ENCODE data around the gene PECR.
"Not testable (repeated sequence)": the region's sequence is repeated elsewhere in the genome, so short reads cannot be mapped to it uniquely, and the experiment has no call there.

PECR gene

DNA sequence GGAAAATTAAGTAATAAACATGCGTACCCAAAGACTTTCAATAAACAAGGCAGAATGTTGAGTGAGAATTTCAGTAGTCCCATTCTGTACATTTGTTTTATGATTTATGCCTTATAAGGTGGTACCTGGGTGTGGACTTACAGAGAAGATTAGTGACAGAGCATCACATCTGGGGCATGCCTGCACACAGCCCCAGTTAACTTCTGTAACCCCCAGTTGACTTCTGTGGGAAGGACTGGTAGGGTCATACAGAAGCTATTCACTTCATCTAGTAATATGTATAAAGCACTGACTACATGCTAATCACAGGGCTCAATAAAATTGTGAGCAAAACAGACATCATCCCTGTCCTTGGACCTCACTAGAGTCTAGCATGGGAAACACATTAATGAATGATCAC is 84.4 kb downstream of the PECR start:
- DNase-seq = no peak

DNA sequence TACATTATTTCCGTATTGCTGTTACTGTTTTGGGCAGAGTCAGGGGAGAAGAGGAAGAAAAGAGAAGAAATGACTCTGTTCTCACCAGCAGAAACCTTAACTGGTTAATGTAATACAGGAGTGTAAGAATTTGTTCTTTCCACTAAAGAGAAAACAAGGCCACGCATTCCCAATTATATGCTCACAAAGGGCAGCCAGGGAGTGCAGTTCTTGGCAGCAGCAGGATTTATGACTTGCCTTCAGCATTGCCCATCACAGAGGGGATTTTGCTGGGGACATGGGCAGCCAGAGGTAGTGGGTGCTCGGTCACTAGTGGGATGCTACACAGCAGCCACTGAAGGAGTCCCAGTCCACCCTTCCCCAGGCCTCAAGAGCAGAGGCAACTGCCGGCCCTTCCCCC is 86.7 kb downstream of the PECR start:
- DNase-seq = no peak

DNA sequence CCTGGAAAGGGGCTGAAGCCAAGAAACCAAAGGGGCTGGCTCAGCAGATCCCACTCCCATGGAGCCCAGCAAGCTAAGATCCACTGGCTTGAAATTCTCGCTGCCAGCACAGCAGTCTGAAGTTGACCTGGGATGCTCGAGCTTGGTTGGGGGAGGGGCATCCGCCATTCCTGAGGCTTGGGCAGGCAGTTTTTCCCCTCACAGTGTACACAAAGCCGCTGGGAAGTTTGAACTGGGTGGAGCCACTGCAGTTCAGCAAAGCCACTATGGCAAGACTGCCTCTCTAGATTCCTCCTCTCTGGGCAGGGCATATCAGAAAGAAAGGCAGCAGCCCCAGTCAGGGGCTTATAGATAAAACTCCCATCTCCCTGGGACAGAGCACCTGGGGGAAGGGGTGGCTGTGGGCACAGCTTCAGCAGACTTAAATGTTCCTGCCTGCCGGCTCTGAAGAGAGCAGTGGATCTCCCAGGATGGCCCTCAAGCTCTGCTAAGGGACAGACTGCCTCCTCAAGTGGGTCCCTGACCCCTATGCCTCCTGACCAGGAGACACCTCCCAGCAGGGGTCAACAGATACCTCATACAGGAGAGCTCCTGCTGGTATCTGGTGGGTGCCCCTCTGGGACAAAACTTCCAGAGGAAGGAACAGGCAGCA is 92.9 kb downstream of the PECR start:
- DNase-seq = not testable (repeated sequence)

Data from NCI-H510A (cell line).